ENCODE data around the gene DOK6.

- TF ChIP-seq, protein P1, sequence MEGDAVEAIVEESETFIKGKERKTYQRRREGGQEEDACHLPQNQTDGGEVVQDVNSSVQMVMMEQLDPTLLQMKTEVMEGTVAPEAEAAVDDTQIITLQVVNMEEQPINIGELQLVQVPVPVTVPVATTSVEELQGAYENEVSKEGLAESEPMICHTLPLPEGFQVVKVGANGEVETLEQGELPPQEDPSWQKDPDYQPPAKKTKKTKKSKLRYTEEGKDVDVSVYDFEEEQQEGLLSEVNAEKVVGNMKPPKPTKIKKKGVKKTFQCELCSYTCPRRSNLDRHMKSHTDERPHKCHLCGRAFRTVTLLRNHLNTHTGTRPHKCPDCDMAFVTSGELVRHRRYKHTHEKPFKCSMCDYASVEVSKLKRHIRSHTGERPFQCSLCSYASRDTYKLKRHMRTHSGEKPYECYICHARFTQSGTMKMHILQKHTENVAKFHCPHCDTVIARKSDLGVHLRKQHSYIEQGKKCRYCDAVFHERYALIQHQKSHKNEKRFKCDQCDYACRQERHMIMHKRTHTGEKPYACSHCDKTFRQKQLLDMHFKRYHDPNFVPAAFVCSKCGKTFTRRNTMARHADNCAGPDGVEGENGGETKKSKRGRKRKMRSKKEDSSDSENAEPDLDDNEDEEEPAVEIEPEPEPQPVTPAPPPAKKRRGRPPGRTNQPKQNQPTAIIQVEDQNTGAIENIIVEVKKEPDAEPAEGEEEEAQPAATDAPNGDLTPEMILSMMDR (IDR thresholded peaks at IDR 0.05; ENCODE audit: low read depth, low read length) = no peak
- no peak for TF ChIP-seq EZH2phosphoT487 (IDR thresholded peaks at IDR 0.05; ENCODE audit: low read depth)
Measured at GRCh38 chr18:69747388-69747787, 346.7 kb downstream of the DOK6 start.

All from OCI-LY3 (cell line).